Testis (tissue), 2 donors: Measurements from ENCODE around the gene WHRN.

ENCODE experiments used
- CTCF ChIP-seq, 3 experiments: fragments of 450-650 bp in 2 of 3; fragments of 200-600 bp in 1 of 3; sonication (generic) in 1 of 3; IDR thresholded peaks; one replicate each; pipeline ENCODE4 v1.5.1; 2016 to 2019; ENCODE audit warnings: antibody characterized with exemption in 3 of 3, mild to moderate bottlenecking in 2 of 3, moderate library complexity in 1 of 3
- POLR2A ChIP-seq: fragments of 450-650 bp; IDR thresholded peaks from one replicate; pipeline ENCODE4 v1.6.1; 2017; ENCODE audit warnings: antibody characterized with exemption, mild to moderate bottlenecking, moderate library complexity

GRCh38 chr9:114442022-114442421, 63.3 kb downstream of the WHRN start:
- TF ChIP-seq CTCF (IDR thresholded peaks at IDR 0.05), result no peak
- TF ChIP-seq POLR2A, result no peak
